ENCODE results near the gene PRKN. TPM values are rescaled to one million over a fixed set of nuclear protein-coding genes. Genes with fewer than 3 reads are reported as not detected.

Gene PRKN
- total RNA-seq, 1 donor from 2014 or later: 5.7 TPM

GRCh38 chr6:161626132-161626676 is 1101.4 kb downstream of the PRKN start:
- Mint-ChIP-seq H3K36me3 (ENCODE audit: low read depth) (peaks cover 3% of the 10 kb centered on the region), H3K27ac (ENCODE audit: unreplicated experiment) (no peak overlapping the region), H3K4me3 (ENCODE audit: unreplicated experiment) (no peak overlapping the region), H3K27me3 (ENCODE audit: low read depth) (no peaks in the 10 kb centered on the region), H3K4me1 (ENCODE audit: low read depth) (peaks cover 40% of the 10 kb centered on the region), H3K9me3 (ENCODE audit: low read depth) (no peaks in the 10 kb centered on the region)
- no peak for DNase-seq (ENCODE audit: low spot score)
- TF ChIP-seq, protein P1, sequence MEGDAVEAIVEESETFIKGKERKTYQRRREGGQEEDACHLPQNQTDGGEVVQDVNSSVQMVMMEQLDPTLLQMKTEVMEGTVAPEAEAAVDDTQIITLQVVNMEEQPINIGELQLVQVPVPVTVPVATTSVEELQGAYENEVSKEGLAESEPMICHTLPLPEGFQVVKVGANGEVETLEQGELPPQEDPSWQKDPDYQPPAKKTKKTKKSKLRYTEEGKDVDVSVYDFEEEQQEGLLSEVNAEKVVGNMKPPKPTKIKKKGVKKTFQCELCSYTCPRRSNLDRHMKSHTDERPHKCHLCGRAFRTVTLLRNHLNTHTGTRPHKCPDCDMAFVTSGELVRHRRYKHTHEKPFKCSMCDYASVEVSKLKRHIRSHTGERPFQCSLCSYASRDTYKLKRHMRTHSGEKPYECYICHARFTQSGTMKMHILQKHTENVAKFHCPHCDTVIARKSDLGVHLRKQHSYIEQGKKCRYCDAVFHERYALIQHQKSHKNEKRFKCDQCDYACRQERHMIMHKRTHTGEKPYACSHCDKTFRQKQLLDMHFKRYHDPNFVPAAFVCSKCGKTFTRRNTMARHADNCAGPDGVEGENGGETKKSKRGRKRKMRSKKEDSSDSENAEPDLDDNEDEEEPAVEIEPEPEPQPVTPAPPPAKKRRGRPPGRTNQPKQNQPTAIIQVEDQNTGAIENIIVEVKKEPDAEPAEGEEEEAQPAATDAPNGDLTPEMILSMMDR (IDR thresholded peaks at IDR 0.05): no peak

- Mint-ChIP-seq H3K4me3 (ENCODE audit: unreplicated experiment) (no peak overlapping the region), H3K4me1 (ENCODE audit: low read depth) (peaks cover 30% of the 10 kb centered on the region), H3K36me3 (ENCODE audit: low read depth) (peaks cover 3% of the 10 kb centered on the region), H3K27me3 (ENCODE audit: low read depth) (no peaks in the 10 kb centered on the region), H3K9me3 (ENCODE audit: low read depth) (no peaks in the 10 kb centered on the region), H3K27ac (ENCODE audit: unreplicated experiment) (no peak overlapping the region)
- DNase-seq (ENCODE audit: low spot score): no peak
- TF ChIP-seq, protein P1 (IDR thresholded peaks at IDR 0.05): no peak
Measured at GRCh38 chr6:161624111-161624510, 1103.5 kb downstream of the PRKN start.

DNA sequence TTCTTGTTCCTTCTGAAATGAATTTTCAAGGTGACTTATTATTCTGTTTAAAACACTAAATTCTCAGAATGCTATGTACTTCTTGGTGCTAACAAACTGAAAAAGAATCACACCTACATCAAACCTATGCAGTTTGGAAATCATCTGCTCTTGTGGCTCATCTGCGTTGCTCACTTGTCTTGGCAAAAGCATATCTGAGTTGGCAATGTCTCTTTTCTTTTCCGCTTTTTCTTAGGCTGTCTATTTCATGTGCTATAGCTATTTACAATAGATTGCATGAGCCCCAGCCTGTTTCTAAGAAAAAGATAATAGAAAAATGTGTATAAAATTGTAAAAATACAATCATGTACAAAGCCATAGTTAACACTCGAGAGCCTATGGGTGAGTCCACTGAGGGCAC is 1104.8 kb downstream of the PRKN start:
- Mint-ChIP-seq H3K27ac (ENCODE audit: unreplicated experiment) (peak overlapping the region; percentile 45), H3K27me3 (ENCODE audit: low read depth) (no peaks in the 10 kb centered on the region), H3K9me3 (ENCODE audit: low read depth) (no peaks in the 10 kb centered on the region), H3K36me3 (ENCODE audit: low read depth) (peaks cover 3% of the 10 kb centered on the region), H3K4me3 (ENCODE audit: unreplicated experiment) (no peak overlapping the region), H3K4me1 (ENCODE audit: low read depth) (peaks cover 38% of the 10 kb centered on the region)
- TF ChIP-seq, protein P1 (IDR thresholded peaks at IDR 0.05): no peak
- no peak for DNase-seq (ENCODE audit: low spot score)

DNA sequence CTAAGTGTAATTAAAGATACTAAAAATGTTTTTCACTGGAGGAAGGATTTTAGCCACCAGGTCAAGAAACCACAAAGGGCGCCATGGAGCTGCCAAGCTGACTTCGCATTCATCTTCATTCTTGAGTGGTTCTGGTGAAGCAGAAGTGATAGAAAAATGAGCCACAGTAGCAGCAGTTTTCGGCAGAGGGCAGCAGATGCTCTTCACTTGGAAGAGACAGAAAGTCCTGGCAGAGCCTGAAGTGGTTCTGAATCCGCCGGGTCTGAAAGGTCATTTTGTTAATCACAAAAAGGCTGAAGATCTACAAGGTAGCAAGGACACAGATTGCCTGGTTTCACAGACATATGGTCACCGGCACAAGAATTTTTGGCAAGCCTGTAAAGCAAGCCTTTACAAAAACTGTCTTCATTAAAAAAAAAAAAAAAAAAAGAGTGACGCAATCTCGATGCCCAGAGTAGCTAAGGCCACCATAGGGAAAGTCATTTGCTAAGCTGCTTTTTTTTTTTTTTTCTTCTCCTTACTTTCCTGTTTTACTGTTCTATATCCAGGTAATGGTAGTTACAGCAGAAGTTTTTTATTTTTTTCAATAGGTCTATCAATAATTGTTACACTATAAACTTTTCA is 1108.6 kb downstream of the PRKN start:
- Mint-ChIP-seq H3K36me3 (ENCODE audit: low read depth) (peaks cover 2% of the 10 kb centered on the region), H3K27me3 (ENCODE audit: low read depth) (no peaks in the 10 kb centered on the region), H3K27ac (ENCODE audit: unreplicated experiment) (no peak overlapping the region), H3K4me3 (ENCODE audit: unreplicated experiment) (no peak overlapping the region), H3K4me1 (ENCODE audit: low read depth) (peaks cover 45% of the 10 kb centered on the region), H3K9me3 (ENCODE audit: low read depth) (no peaks in the 10 kb centered on the region)
- DNase-seq (ENCODE audit: low spot score): no peak
- TF ChIP-seq, protein P1 (IDR thresholded peaks at IDR 0.05): peak; percentile 87

GRCh38 chr6:161613711-161614110 is 1113.9 kb downstream of the PRKN start:
- no peak overlapping the region for H3K27ac Mint-ChIP-seq (ENCODE audit: unreplicated experiment)
- H3K27me3 Mint-ChIP-seq (ENCODE audit: low read depth): no peaks in the 10 kb centered on the region
- peaks cover 22% of the 10 kb centered on the region for H3K4me1 Mint-ChIP-seq (ENCODE audit: low read depth)
- H3K4me3 Mint-ChIP-seq (ENCODE audit: unreplicated experiment): no peak overlapping the region
- H3K9me3 Mint-ChIP-seq (ENCODE audit: low read depth): peaks cover 9% of the 10 kb centered on the region
- no peak for DNase-seq (ENCODE audit: low spot score)
- H3K36me3 Mint-ChIP-seq (ENCODE audit: low read depth): peaks cover 6% of the 10 kb centered on the region
- TF ChIP-seq, protein P1 (IDR thresholded peaks at IDR 0.05): no peak
